Fibroblast of lung (primary cell): Measurements from ENCODE around the gene FOSL2. TPM values are rescaled to one million over a fixed set of nuclear protein-coding genes. Genes with fewer than 3 reads are reported as not detected.
A peak's percentile ranks its signal among the peaks of the same experiment; 100 is the strongest.

Source experiments
- DNase-seq, 2 donors: peaks; one replicate each; pipeline versions ENCODE4 v3.0.0 to v3.0.0-alpha.2; 2010; ENCODE audit warnings: low read depth in 2 of 2
- H2AFZ ChIP-seq: 2 replicates; pipeline ENCODE4 v1.5.1; 2012; ENCODE audit warnings: low read length, control low read depth, inconsistent platforms
- H3K27ac ChIP-seq: 2 replicates; pipeline ENCODE4 v1.5.1; 2011; ENCODE audit warnings: low read length, control low read depth; ENCODE audit not compliant: insufficient read depth
- H3K27me3 ChIP-seq: 2 replicates; pipeline ENCODE4 v1.5.1; 2011; ENCODE audit warnings: mild to moderate bottlenecking, low read length; ENCODE audit not compliant: control insufficient read depth, insufficient read depth
- H3K36me3 ChIP-seq: 2 replicates; pipeline ENCODE4 v1.5.1; 2011; ENCODE audit warnings: low read length; ENCODE audit not compliant: control insufficient read depth, insufficient read depth
- H3K4me1 ChIP-seq: 2 replicates; pipeline ENCODE4 v1.5.1; 2011; ENCODE audit warnings: low read length; ENCODE audit not compliant: control insufficient read depth, insufficient read depth; ENCODE audit errors: extremely low read depth
- H3K4me2 ChIP-seq: 2 replicates; pipeline ENCODE4 v1.5.1; 2011; ENCODE audit warnings: low read length, control low read depth; ENCODE audit not compliant: insufficient read depth; ENCODE audit errors: extremely low read depth
- H3K4me3 ChIP-seq, 4 experiments: fragments of 200-600 bp in 1 of 4; sonication (generic) in 1 of 4; replicated peaks in 1 of 4; 2 replicates each; pipeline ENCODE4 v1.5.1; 2011 to 2016; ENCODE audit warnings: low read length in 4 of 4, low read depth in 3 of 4, mild to moderate bottlenecking in 3 of 4, control low read depth in 2 of 4, inconsistent platforms in 1 of 4, mixed read lengths in 1 of 4; ENCODE audit not compliant: insufficient read depth in 1 of 4; ENCODE audit errors: control extremely low read depth in 1 of 4
- H3K79me2 ChIP-seq: 2 replicates; pipeline ENCODE4 v1.5.1; 2012; ENCODE audit warnings: mild to moderate bottlenecking, low read length, inconsistent platforms; ENCODE audit not compliant: control insufficient read depth, insufficient read depth
- H3K9ac ChIP-seq: 2 replicates; pipeline ENCODE4 v1.5.1; 2011; ENCODE audit warnings: mild to moderate bottlenecking, low read length, control low read depth; ENCODE audit not compliant: insufficient read depth
- H3K9me3 ChIP-seq: 2 replicates; pipeline ENCODE4 v1.5.1; 2012; ENCODE audit warnings: low read depth, low read length; ENCODE audit not compliant: control insufficient read depth, insufficient read depth
- H4K20me1 ChIP-seq: 2 replicates; pipeline ENCODE4 v1.5.1; 2011; ENCODE audit warnings: low read length; ENCODE audit not compliant: control insufficient read depth, insufficient read depth; ENCODE audit errors: extremely low read depth
- EZH2 ChIP-seq: IDR thresholded peaks from 2 replicates; pipeline ENCODE4 v1.5.1; 2012; ENCODE audit warnings: low read length, control low read depth, mild to moderate bottlenecking; ENCODE audit errors: missing control alignments
- polyA plus RNA-seq, 2 donors: library from polyadenylated mRNA; depleted of rRNA in 1 of 2; stranded (reverse) in 1 of 2; unstranded in 1 of 2; fragments of >200 nt; gene quantifications; 2 replicates each; pipeline ENCODE4 v1.2.1, GENCODE V29; 2011 to 2012; ENCODE audit warnings: missing spikeins in 1 of 2
- total RNA-seq: library from RNA; depleted of rRNA; stranded (reverse); fragments of >200 nt; gene quantifications from 2 replicates; pipeline ENCODE4 v1.2.1, GENCODE V29; 2014
- TF ChIP-seq, protein P1 (sequence below), 2 donors: IDR thresholded peaks in 1 of 2; conservative IDR thresholded peaks in 1 of 2; 1 replicate in 1 of 2; 2 replicates in 1 of 2; pipeline ENCODE4 v1.5.1; 2011 to 2012; ENCODE audit warnings: low read length in 2 of 2, control low read depth in 1 of 2, inconsistent platforms in 1 of 2, low read depth in 1 of 2, mild to moderate bottlenecking in 1 of 2

FOSL2 gene
- total and polyA plus RNA-seq, 2 donors (not counting 1 experiment from before 2014, with no cell fraction given) = 58.9 to 83.6 TPM

DNA sequence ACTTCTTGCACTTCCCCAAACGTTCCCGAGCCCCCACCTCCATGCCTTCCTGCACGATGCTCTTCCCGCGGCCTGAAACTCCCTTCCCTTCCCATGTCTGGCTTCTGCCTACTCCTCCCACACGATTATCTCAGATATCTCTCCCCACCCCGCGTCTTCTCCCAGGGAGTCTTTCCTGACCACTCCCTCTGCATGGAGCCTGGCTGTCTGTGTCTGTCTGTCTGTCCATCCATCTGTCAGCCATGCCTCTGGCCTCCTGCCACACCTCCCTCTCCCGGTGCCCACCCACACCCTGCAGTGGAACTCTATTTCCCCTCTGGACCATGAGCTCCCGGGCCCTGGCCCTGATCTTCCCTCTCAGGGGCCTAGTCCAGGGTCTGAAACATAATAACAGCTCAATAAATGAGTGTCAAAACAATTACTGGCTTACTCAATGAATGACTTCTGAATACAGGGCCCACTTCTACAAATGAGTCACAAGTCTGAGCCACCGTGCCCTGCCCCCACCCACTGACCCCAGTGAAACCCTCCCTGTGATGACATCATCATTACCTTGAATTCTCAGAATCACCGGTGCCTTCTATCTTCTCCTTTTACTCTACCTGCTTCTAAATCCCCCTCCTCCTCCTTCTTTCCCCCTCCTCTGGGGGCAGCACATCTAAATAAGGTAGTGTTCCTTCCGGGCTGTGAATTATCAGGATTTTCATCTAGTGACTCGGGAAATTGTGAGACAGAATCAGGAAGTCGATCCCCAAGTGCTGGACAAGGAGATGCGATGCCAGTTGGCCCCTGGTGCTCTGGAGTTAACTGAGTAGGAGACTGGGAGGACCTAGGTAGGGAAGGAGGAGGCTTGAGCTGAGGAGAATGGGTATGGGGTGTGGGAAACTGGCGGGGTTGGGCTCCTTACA is 57.1 kb downstream of the FOSL2 start:
- no peaks in the 10 kb centered on the region for H3K79me2 ChIP-seq
- no peaks in the 10 kb centered on the region for H4K20me1 ChIP-seq
- no peak overlapping the region for H3K9ac ChIP-seq
- no peak overlapping the region for H3K4me3 ChIP-seq
- no peak for TF ChIP-seq EZH2
- TF ChIP-seq, protein P1, sequence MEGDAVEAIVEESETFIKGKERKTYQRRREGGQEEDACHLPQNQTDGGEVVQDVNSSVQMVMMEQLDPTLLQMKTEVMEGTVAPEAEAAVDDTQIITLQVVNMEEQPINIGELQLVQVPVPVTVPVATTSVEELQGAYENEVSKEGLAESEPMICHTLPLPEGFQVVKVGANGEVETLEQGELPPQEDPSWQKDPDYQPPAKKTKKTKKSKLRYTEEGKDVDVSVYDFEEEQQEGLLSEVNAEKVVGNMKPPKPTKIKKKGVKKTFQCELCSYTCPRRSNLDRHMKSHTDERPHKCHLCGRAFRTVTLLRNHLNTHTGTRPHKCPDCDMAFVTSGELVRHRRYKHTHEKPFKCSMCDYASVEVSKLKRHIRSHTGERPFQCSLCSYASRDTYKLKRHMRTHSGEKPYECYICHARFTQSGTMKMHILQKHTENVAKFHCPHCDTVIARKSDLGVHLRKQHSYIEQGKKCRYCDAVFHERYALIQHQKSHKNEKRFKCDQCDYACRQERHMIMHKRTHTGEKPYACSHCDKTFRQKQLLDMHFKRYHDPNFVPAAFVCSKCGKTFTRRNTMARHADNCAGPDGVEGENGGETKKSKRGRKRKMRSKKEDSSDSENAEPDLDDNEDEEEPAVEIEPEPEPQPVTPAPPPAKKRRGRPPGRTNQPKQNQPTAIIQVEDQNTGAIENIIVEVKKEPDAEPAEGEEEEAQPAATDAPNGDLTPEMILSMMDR (conservative IDR thresholded peaks at IDR 0.05 in 1 of 2, IDR thresholded peaks at IDR 0.05 in 1 of 2; ENCODE audit: low read depth in 1 of 2, low read length in 2 of 2) = no peak
- H3K27me3 ChIP-seq = no peaks in the 10 kb centered on the region
- DNase-seq = peak in 1 of 2 donors; percentile 61
- no peak overlapping the region for H3K4me2 ChIP-seq
- H3K4me1 ChIP-seq = peaks cover 41% of the 10 kb centered on the region
- no peaks in the 10 kb centered on the region for H3K9me3 ChIP-seq
- H3K36me3 ChIP-seq = no peaks in the 10 kb centered on the region
- H2AFZ ChIP-seq = no peak overlapping the region
- H3K27ac ChIP-seq = peak overlapping the region; percentile 58

DNA sequence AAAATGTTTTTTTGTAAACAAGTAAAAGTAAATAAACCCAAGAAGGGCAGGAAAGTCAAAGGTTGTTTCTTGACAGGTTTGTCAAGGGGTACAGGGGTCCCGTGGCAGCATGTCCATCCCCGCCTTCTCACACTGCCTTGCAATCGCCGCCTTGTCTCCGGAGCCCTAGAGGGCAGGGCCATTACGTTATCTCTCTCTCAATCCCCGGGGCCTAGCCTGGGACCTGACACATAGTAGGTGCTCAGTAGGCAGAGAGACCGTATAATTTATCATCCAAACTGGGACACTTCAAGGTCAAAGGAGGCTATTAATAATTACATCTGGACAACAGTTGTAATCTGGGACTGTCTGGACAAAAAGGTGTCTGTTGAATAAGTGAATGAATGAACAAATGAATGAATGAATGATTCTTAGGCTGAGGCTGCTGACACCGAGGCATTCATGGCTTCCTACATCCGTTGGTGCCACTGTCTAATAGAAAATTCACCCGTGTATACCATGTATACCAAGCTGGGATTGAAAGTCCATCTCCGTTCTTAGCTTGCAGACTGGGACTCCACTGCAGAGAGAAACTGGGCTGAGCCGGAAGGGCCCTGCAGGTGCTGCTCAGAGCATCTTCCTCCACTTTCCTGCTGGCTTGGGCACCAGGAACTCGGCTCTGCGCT is 58.4 kb downstream of the FOSL2 start:
- Histone ChIP-seq H3K27ac (no peak overlapping the region), H4K20me1 (no peaks in the 10 kb centered on the region), H2AFZ (no peak overlapping the region), H3K9me3 (no peaks in the 10 kb centered on the region), H3K9ac (no peak overlapping the region), H3K27me3 (no peaks in the 10 kb centered on the region), H3K79me2 (no peaks in the 10 kb centered on the region), H3K4me1 (peaks cover 34% of the 10 kb centered on the region), H3K4me3 (no peak overlapping the region), H3K4me2 (no peak overlapping the region), H3K36me3 (no peaks in the 10 kb centered on the region)
- DNase-seq = no peak
- TF ChIP-seq, protein P1 (conservative IDR thresholded peaks at IDR 0.05 in 1 of 2, IDR thresholded peaks at IDR 0.05 in 1 of 2; ENCODE audit: low read depth in 1 of 2, low read length in 2 of 2) = no peak
- TF ChIP-seq EZH2 = no peak

DNA sequence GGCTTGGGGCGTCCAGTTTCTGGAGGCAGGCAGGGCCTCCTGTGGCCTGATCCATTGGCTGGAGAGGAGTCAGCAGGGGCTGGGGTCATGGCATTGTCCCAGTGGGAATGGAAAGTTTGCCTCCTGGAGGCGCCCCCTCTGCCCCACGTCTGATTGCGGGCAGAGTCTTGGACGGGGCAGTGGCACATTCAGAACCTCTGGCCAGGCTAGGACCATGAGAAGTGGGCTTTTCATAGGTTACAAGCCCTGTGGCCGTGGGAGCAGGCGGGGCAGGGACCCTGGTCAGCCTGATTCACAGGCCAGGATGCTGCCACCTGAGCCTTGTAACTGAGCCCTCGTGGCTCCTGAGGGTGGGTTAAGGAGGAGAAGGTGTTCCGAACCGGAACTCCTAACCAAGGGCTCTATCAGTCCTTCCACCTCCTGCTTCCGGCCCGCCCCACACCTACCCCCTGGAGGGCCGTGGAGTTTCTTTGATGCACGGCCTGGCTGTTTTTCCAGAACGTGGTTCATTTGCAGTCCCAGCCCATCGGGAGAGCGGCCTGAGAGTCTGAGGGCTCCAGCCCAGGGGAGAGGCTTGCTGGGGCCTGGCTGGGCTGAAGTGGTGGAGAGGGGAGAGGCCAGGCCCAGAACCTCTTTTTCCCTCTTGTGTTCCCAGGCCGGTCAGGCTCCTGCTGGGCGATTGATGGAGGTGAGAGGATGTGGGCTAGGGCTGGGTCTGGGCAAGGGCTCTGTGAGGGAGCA is 59.3 kb downstream of the FOSL2 start:
- no peak overlapping the region for H3K4me3 ChIP-seq
- no peaks in the 10 kb centered on the region for H3K27me3 ChIP-seq
- no peaks in the 10 kb centered on the region for H3K36me3 ChIP-seq
- H3K9me3 ChIP-seq = no peaks in the 10 kb centered on the region
- no peak overlapping the region for H3K4me2 ChIP-seq
- DNase-seq = no peak
- H3K9ac ChIP-seq = no peak overlapping the region
- H3K79me2 ChIP-seq = no peaks in the 10 kb centered on the region
- H2AFZ ChIP-seq = no peak overlapping the region
- TF ChIP-seq EZH2 = no peak
- TF ChIP-seq, protein P1 (conservative IDR thresholded peaks at IDR 0.05 in 1 of 2, IDR thresholded peaks at IDR 0.05 in 1 of 2; ENCODE audit: low read depth in 1 of 2, low read length in 2 of 2) = no peak
- H3K27ac ChIP-seq = no peak overlapping the region
- H4K20me1 ChIP-seq = no peaks in the 10 kb centered on the region
- H3K4me1 ChIP-seq = peaks cover 25% of the 10 kb centered on the region
